ENCODE results near the gene C16orf90.
"Not testable (repeated sequence)": the region's sequence is repeated elsewhere in the genome, so short reads cannot be mapped to it uniquely, and the experiment has no call there.

The C16orf90 gene

DNA sequence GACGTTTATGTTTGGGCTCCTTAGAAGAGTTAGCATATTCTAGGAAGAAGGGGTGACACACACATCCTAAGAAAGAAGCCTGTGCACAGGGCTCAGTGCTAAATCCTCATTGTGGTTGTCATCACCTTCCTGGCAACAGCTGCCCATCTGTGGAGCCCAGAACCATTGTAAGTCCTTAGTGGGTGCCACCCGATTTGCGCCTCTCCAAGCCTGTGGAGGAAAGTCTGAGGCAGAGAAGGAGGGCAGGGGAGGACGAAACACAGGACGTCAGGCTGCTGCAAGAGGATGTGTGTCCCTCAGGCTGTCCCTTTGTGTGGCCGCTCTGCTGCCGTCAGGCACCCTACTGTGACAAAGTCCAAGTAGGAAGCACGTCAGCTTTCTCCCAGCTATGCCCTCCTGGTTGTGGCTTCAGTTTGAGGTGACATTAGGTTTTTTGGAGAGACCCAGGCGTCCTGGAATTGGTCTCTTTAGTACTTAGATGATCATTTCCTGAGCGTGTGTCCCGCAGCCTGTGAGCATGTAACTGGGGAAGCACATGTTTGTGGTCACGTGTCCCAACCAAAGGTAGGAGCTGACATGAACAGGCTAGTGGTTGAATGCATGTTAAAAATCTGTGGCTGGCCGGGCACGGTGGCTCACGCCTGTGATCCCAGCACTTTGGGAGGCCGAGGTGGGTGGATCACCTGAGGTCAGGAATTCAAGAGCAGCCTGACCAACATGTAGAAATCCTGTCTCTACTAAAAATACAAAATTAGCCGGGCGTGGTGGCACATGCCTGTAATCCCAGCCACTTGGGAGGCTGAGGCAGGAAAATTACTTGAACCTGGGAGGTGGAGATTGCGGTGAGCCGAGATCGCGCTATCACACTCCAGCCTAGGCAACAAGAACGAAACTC, 16.2 kb upstream of the C16orf90 start:
- no peak for DNase-seq

DNA sequence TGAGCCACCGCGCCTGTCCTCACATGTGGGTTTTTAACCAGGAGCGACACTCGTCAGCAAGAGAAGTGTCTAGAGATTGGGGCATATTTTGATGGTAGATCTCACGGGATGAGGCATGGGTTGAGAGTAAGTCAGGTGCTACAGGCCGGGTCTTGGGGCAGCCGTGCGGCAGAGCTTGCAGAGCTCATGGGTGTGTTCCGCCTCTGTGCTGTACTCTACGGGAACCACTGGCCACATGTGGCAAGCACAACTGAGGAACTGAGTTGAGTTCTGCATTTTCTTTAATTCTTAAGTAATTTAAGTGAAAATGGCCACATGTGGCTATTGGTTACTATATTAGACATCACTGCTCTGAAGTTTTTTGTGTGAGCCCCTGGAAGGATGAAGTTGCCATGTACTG, 15.1 kb upstream of the C16orf90 start:
- no peak for DNase-seq

DNA sequence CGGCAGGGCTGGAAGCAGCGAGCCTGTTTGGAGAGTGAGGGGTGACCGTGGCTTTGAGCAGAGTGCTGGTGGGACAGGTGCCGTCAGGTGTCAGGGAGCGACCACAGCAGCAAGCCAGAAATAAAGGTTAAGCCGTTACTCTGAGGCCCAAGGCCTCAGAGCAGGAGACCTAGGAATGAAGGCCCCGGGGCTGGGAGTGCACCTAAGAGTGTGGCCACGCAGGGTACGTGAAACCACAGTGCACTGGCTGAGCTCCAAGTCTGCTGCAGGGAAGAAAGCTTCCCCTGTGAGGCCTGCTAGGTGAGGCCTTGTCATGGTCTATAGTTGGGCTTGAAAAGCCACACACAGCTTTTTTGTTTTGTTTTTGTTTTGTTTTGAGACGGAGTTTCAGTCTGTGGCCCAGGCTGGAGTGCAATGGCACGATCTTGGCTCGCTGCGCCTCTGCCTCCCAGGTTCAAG, 14.2 kb upstream of the C16orf90 start:
- no peak for DNase-seq

DNA sequence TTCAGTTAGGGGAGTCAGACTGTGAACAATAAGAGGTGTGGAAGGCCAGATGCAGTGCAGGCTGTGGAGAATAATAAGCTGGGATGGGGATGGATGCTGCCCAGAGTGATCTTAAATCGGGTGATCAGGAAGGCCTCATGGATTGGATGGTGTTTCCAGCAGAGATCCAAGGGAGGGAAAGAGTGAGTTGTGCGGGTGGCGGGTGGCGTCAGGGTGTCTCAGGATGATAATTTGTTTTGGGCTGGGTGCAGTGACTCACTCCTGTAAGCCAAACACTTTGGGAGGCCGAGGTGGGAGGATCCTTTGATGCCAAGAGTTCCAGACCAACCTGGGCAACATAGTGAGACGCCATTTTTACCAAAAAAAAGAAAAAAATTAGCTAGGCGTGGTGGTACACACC, 13.4 kb upstream of the C16orf90 start:
- DNase-seq, result no peak

DNA sequence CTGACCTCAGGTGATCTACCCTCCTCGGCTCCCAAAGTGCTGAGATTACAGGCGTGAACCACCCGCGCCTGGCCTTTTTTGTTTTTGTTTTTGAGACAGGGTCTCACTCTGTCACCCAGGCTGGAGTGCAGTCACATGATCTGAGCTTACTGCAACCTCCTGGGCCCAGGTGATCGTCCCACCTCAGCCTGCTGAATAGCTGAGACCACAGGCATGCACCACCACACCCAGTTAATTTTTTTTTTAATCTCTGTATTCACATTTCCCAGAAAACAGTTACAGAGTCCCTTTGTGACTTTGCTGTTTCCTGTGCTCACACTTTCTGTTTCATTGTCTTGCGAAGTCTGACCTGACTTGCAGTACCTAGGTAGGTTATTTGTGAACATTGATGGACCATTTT, 8.2 kb upstream of the C16orf90 start:
- DNase-seq, result no peak

- peak; percentile 72 for DNase-seq
Observed at GRCh38 chr16:3501783-3502400, 6.6 kb upstream of the C16orf90 start.

- DNase-seq, result not testable (repeated sequence)
Observed at GRCh38 chr16:3501412-3501761, 6.1 kb upstream of the C16orf90 start.

- DNase-seq, result no peak
Observed at GRCh38 chr16:3498988-3499387, 3.7 kb upstream of the C16orf90 start.

- no peak for DNase-seq
Observed at GRCh38 chr16:3497771-3498170, 2.5 kb upstream of the C16orf90 start.

DNA sequence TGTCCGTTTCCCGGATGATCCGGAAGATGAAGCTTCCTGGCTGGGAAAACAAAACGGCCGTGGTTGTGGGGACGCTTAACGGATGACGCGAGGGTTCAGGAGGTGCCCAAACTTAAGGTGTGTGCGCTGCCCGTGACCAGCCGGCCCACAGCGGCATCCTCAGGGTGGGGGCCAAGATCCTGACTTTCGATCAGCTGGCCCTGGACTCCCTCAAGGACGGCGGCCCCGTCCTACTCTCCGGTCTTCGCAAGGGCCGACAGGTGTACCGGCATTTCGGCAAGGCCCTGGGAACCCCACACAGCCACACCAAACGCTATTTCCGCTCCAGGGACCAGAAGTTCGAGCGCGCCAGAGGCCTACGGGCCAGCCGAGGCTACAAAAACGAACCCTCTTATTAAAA, 1.1 kb upstream of the C16orf90 start:
- no peak for DNase-seq

GRCh38 chr16:3494386-3494973, 809 bp downstream of the C16orf90 start:
- DNase-seq, result no peak

- DNase-seq, result no peak
Observed at GRCh38 chr16:3492356-3492755, 2.9 kb downstream of the C16orf90 start.

DNA sequence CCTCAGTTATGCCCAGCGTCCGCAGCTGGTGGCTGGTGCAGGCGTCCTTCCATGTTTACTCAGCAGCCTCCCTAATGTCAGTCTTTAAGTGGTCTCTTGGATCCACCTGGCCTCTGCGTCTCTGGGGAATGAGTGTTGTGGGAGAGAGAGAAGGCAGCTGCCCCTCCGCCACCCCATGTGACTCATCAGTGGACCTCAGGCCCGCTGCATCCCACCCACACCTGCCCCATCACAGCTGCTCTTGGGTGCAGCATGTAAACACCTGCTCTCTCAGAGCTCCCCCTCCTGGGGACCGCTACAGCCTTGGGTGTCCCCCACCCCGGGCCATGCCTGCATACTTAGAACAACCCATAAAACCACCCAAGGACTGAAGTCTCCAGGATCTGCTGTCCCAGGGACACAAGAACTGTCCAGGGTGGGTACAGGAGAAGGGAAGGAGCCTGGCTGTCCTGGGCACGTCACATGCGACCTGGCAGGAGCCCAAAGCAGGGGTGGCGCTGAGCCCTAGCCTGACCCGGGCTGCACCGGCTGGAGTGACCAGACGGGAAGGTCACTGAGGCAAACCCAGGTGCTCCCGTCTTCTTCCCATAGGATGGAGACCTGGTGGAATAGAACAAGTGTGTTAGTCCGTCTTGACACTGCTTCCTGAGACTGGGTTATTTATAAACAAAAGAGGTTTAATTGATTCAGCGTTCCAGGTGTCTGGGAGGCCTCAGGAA, 4.2 kb downstream of the C16orf90 start:
- no peak for DNase-seq

GRCh38 chr16:3488801-3489200, 6.5 kb downstream of the C16orf90 start:
- DNase-seq, result peak; percentile 6

GRCh38 chr16:3487521-3488410, 7.5 kb downstream of the C16orf90 start:
- DNase-seq, result no peak

DNA sequence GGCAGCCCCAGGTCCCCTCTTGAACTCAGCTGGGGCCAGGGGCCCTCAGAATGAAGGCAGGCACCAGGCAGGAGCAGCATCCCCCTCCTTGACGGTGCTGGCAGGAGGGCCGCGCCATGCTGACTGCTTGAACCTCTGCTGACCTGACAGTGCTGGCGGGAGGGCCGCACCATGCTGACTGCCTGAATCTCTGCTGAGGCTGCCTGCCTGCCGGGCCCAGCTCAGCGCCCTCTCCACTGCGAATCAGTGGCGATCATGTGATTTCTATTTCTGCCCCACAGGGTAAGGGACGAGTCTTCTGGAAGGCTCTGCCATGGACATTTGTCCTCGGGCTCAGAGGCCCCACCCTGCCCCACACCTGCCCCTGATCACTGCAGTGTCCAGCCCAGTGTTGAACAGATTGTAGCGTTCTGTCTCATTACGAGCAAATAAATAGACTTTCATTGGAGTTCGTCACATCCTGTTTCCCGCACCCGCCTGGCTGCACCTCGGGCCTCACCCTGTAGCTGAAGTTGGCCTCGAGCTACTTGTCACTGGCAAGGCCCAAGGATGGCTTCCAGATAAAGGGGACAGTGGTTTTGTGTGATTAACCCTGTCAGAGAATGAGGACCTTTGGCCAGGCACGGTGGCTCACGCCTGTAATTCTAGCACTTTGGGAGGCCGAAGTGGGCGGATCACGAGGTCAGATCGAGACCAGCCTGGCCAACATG, 8.6 kb downstream of the C16orf90 start:
- no peak for DNase-seq

DNA sequence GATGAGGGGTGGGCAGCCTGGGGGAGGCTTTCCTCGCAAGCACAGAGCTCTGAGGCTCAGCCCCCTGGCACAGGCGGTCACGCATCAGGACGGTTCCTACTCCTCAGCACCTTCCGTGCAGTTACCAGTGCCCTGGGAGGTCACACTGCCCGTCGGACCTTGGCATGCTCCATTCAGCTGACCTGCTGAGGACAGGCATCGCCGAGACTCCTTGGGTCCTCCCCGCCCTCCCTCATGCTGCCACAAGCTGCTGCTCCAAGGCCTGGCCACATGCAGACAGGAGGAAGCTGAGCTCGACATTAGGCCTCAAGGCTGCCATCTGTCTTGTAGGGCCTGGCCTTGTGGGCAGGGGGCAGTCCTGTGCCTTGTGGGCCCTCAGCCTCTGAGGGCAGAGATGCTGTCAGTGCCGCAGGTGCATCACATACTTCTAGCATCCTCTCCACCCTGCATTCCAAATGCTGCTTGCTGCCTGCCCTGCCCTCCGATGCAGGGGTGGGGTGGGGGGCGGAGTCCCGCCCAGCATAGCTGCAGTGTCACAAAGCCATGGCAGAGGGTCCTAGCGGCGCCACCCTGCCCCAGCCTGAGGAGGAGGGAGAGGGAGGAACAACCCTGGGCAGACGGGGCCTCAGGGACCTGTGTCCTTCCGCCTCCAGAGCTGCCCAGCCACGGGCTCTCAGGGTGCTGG, 9.3 kb downstream of the C16orf90 start:
- no peak for DNase-seq

GRCh38 chr16:3485097-3485745, 10.1 kb downstream of the C16orf90 start:
- DNase-seq, result no peak

- DNase-seq, result no peak
Observed at GRCh38 chr16:3484318-3485096, 10.8 kb downstream of the C16orf90 start.
